Thyroid gland (tissue), 4 donors: Measurements from ENCODE around the gene FDXACB1.

Experiments used
- POLR2A ChIP-seq, 2 donors: fragments of 450-650 bp; IDR thresholded peaks; one replicate each; pipeline ENCODE4 v1.6.1; 2017; ENCODE audit warnings: antibody characterized with exemption in 2 of 2, mild to moderate bottlenecking in 2 of 2, moderate library complexity in 1 of 2
- TF ChIP-seq, protein P1 (sequence below), 6 experiments: fragments of 200-600 bp in 3 of 6; fragments of 450-650 bp in 3 of 6; sonication (generic) in 3 of 6; IDR thresholded peaks; one replicate each; pipeline ENCODE4 v1.5.1; 2016 to 2019; ENCODE audit warnings: antibody characterized with exemption in 6 of 6, mild to moderate bottlenecking in 2 of 6, inconsistent platforms in 1 of 6, moderate library complexity in 1 of 6

DNA sequence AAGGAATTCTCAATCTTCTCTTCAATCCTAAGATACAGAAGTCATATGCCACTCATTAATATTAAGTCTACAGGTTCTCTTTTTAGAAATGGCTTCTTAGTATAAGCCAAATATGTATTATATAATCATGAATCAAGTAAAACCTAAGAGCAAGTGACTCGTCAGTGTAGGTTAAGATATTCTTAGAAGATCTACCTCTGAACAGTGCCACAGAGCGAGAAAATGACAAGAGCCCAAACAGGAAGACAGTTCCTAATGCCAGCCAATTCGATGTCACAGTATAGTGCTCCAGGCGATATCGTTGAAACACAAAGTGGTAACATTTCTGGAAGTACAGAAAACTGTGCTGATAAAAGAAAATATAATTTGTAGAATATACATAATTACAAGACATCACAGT lies 40.9 kb downstream of the FDXACB1 start:
- TF ChIP-seq, protein P1, sequence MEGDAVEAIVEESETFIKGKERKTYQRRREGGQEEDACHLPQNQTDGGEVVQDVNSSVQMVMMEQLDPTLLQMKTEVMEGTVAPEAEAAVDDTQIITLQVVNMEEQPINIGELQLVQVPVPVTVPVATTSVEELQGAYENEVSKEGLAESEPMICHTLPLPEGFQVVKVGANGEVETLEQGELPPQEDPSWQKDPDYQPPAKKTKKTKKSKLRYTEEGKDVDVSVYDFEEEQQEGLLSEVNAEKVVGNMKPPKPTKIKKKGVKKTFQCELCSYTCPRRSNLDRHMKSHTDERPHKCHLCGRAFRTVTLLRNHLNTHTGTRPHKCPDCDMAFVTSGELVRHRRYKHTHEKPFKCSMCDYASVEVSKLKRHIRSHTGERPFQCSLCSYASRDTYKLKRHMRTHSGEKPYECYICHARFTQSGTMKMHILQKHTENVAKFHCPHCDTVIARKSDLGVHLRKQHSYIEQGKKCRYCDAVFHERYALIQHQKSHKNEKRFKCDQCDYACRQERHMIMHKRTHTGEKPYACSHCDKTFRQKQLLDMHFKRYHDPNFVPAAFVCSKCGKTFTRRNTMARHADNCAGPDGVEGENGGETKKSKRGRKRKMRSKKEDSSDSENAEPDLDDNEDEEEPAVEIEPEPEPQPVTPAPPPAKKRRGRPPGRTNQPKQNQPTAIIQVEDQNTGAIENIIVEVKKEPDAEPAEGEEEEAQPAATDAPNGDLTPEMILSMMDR (IDR thresholded peaks at IDR 0.05): no peak
- no peak for TF ChIP-seq POLR2A (IDR thresholded peaks at IDR 0.05)
